Tibial nerve (tissue), 4 donors: Measurements from ENCODE around the gene TULP4. TPM values are rescaled to one million over a fixed set of nuclear protein-coding genes. Genes with fewer than 3 reads are reported as not detected.

Experiments used
- DNase-seq, 2 donors: peaks; one replicate each; pipeline ENCODE4 v3.0.0-alpha.2; 2019; ENCODE audit warnings: low spot score in 2 of 2
- H3K27ac ChIP-seq, 4 donors: fragments of 200-600 bp; sonication (generic) in 3 of 4; one replicate each; pipeline ENCODE4 v1.5.1; 2017 to 2019; ENCODE audit warnings: mild to moderate bottlenecking in 1 of 4
- H3K27me3 ChIP-seq, 2 donors: fragments of 200-600 bp; sonication (generic) in 1 of 2; one replicate each; pipeline versions ENCODE4 v1.5.1 to v1.6.0; 2017 to 2019
- H3K36me3 ChIP-seq, 3 donors: fragments of 200-600 bp; sonication (generic); one replicate each; pipeline ENCODE4 v1.5.1; 2018 to 2019
- H3K4me1 ChIP-seq, 4 donors: fragments of 200-600 bp; sonication (generic) in 3 of 4; one replicate each; pipeline ENCODE4 v1.5.1; 2017 to 2019
- H3K4me3 ChIP-seq, 4 donors: fragments of 200-600 bp; sonication (generic) in 3 of 4; one replicate each; pipeline ENCODE4 v1.5.1; 2017 to 2019; ENCODE audit warnings: mild to moderate bottlenecking in 1 of 4, moderate library complexity in 1 of 4
- H3K9me3 ChIP-seq, 4 donors: fragments of 200-600 bp; sonication (generic) in 3 of 4; one replicate each; pipeline ENCODE4 v1.5.1; 2017 to 2019
- CTCF ChIP-seq, 5 experiments: fragments of 200-600 bp in 3 of 5; fragments of 450-650 bp in 2 of 5; sonication (generic) in 3 of 5; IDR thresholded peaks; one replicate each; pipeline ENCODE4 v1.5.1; 2016 to 2019; ENCODE audit warnings: antibody characterized with exemption in 5 of 5, mild to moderate bottlenecking in 3 of 5, moderate library complexity in 2 of 5
- EP300 ChIP-seq, 2 donors: sonication (generic); formaldehyde crosslinking; IDR thresholded peaks; one replicate each; pipeline ENCODE4 v1.6.1; 2017; ENCODE audit warnings: antibody characterized with exemption in 2 of 2, mild to moderate bottlenecking in 1 of 2
- POLR2A ChIP-seq, 2 donors: fragments of 450-650 bp; IDR thresholded peaks; one replicate each; pipeline ENCODE4 v1.6.1; 2017; ENCODE audit warnings: antibody characterized with exemption in 2 of 2, mild to moderate bottlenecking in 2 of 2, moderate library complexity in 2 of 2
- WGBS, 2 donors: methylation state at CpG; one replicate each; pipeline ENCODE4 v1.1.5; 2018; 5-methylcytosine and 5-hydroxymethylcytosine counted together
- total RNA-seq, 4 donors: library from RNA; depleted of rRNA; stranded (reverse); fragments of >200 nt; gene quantifications; one replicate each; pipeline ENCODE4 v1.1.0, GENCODE V29; 2016

TULP4 gene, protein sequence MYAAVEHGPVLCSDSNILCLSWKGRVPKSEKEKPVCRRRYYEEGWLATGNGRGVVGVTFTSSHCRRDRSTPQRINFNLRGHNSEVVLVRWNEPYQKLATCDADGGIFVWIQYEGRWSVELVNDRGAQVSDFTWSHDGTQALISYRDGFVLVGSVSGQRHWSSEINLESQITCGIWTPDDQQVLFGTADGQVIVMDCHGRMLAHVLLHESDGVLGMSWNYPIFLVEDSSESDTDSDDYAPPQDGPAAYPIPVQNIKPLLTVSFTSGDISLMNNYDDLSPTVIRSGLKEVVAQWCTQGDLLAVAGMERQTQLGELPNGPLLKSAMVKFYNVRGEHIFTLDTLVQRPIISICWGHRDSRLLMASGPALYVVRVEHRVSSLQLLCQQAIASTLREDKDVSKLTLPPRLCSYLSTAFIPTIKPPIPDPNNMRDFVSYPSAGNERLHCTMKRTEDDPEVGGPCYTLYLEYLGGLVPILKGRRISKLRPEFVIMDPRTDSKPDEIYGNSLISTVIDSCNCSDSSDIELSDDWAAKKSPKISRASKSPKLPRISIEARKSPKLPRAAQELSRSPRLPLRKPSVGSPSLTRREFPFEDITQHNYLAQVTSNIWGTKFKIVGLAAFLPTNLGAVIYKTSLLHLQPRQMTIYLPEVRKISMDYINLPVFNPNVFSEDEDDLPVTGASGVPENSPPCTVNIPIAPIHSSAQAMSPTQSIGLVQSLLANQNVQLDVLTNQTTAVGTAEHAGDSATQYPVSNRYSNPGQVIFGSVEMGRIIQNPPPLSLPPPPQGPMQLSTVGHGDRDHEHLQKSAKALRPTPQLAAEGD (N-terminal part only)
- 100 to 1,000 TPM in 2 of 4 donors, 10 to 100 TPM in 2; 91.2 to 109 (median 101) TPM for total RNA-seq

DNA sequence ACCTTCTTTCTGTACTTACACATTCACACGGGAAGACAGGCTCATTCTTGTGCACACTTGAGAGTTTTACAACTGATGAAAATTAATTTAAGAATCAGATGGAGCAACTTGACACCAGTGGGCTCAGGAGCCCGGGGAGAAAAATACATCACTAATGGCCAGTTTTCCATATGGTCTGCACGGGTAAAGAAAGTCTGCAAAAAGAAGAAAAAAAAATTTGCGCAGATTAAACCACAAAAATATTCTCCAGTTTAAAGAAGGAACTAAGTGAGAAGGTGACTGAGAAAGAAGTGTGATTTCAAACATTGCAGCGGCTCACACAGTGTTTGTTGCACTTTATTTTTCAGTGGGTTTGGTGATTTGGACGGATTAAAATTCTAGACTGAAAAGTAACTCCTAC is at the start of gene TULP4:
Gene TULP4 (plus strand): TSS at position 301 of the 400 bp plus-strand sequence. CDS start 1,552 bp downstream, outside the sequence.
- no peak within 1 kb of the TSS for H3K27ac ChIP-seq
- WGBS, 2 donors: 67 to 69% methylated on average over 6 of the region's 6 CpGs
- no peak within 1 kb of the TSS for H3K4me3 ChIP-seq
- TF ChIP-seq CTCF (IDR thresholded peaks at IDR 0.05): no peak
- TF ChIP-seq EP300 (IDR thresholded peaks at IDR 0.05): no peak
- no peak for TF ChIP-seq POLR2A (IDR thresholded peaks at IDR 0.05)
- H3K4me1 ChIP-seq: no peaks in the 10 kb centered on the region
- no peaks in the 10 kb centered on the region for H3K27me3 ChIP-seq
- peaks cover 0 to 7% (median 0%) of the 10 kb centered on the region in 4 donors for H3K9me3 ChIP-seq
- no peak for DNase-seq
- H3K36me3 ChIP-seq: peaks cover 0 to 33% (median 0%) of the 10 kb centered on the region in 3 donors

- no peak for TF ChIP-seq POLR2A (IDR thresholded peaks at IDR 0.05)
- no peak for TF ChIP-seq CTCF (IDR thresholded peaks at IDR 0.05)
- TF ChIP-seq EP300 (IDR thresholded peaks at IDR 0.05): no peak
- H3K4me3 ChIP-seq: no peak overlapping the region
- DNase-seq: no peak
- H3K27ac ChIP-seq: no peak overlapping the region
- no peaks in the 10 kb centered on the region for H3K4me1 ChIP-seq
- no peaks in the 10 kb centered on the region for H3K27me3 ChIP-seq
- H3K36me3 ChIP-seq: peaks cover 0 to 9% (median 0%) of the 10 kb centered on the region in 3 donors
- no peaks in the 10 kb centered on the region for H3K9me3 ChIP-seq
- 77 to 80% methylated on average over 4 to 5 of the region's 5 CpGs for WGBS, 2 donors
Measured at GRCh38 chr6:158262755-158263154, 49.5 kb upstream of the TULP4 start.

DNA sequence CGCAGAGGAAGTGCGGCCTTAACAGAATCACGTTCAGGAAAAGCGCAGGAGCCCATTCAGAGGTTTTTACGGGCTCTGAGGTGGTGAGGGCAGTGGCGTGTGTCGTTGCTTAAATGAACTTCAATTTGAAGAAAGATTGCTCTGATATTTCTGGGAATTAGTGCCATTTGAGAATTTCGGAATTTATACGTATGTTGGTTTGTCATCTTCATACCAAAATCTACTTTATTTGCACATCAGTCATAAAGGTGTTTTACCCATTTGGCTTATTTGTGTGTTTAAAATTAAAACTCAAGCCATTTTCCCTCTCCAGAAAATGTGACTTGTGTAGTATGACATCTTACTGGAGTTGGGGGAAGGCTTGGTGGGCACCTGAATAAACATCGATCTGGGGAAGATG is 48.1 kb upstream of the TULP4 start:
- H3K36me3 ChIP-seq: peaks cover 0 to 9% (median 0%) of the 10 kb centered on the region in 3 donors
- peaks cover 0 to 9% (median 0%) of the 10 kb centered on the region in 4 donors for H3K4me1 ChIP-seq
- no peak overlapping the region for H3K27ac ChIP-seq
- DNase-seq: no peak
- 94 to 95% methylated on average over 10 of the region's 10 CpGs for WGBS, 2 donors
- H3K9me3 ChIP-seq: no peaks in the 10 kb centered on the region
- H3K4me3 ChIP-seq: no peak overlapping the region
- no peaks in the 10 kb centered on the region for H3K27me3 ChIP-seq
- TF ChIP-seq EP300 (IDR thresholded peaks at IDR 0.05): no peak
- TF ChIP-seq POLR2A (IDR thresholded peaks at IDR 0.05): no peak
- no peak for TF ChIP-seq CTCF (IDR thresholded peaks at IDR 0.05)

DNA sequence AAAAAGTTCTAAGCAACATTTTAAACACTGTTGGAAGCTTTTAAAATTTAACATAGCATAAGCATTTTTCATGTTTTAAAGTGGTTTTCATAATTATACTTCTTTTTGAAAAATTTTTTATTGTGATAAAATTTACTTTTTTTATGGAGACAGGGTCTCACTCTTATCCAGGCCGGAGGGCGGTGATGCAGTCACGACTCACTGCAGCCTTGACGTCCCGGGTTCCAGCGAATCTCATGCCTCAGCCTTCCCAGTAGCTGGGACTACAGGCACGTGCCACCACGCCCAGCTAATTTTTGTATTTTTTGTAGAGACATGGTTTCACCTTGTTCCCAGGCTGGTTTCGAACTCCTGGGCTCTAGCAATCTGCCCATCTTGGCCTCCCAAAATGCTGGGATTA is 46.1 kb upstream of the TULP4 start:
- DNase-seq: no peak

More for the DNA sequence above, 46.1 kb upstream of the TULP4 start:
- H3K9me3 ChIP-seq: no peaks in the 10 kb centered on the region
- WGBS, 2 donors: 85 to 96% methylated on average over 9 of the region's 9 CpGs
- peaks cover 0 to 9% (median 0%) of the 10 kb centered on the region in 3 donors for H3K36me3 ChIP-seq
- peaks cover 0 to 18% (median 0%) of the 10 kb centered on the region in 4 donors for H3K4me1 ChIP-seq
- TF ChIP-seq EP300 (IDR thresholded peaks at IDR 0.05): no peak
- no peak for TF ChIP-seq POLR2A (IDR thresholded peaks at IDR 0.05)
- no peak for TF ChIP-seq CTCF (IDR thresholded peaks at IDR 0.05)
- H3K27ac ChIP-seq: no peak overlapping the region
- no peaks in the 10 kb centered on the region for H3K27me3 ChIP-seq
- no peak overlapping the region for H3K4me3 ChIP-seq
